EL (cell line): Measurements from ENCODE around the gene SERPINB3.
"Not testable (repeated sequence)": the region's sequence is repeated elsewhere in the genome, so short reads cannot be mapped to it uniquely, and the experiment has no call there.

ENCODE experiments used
- DNase-seq: peaks from one replicate; pipeline ENCODE4 v3.0.0-alpha.2; 2016

SERPINB3 gene

DNA sequence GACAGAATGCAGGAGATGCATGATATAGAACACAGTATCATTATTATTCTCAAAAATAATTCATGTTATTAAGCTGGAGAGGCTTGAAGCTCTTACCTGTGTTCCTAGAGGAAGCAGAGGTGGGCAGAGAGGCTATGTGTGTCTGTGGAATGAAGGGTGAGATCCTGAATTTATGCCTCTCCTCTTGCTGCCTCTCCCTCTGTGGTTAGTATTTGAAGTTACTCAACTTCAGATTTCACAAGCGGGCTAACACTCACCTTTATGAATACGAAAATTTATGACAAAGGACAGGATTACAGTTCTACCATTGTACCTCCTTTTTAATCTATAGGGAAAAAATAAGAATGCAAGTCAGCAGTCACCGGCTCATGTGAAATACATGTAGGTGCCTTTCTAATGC lies at the start of gene SERPINB3:
TSS of gene SERPINB3 (minus strand) at position 144 of the 400 bp plus-strand sequence. CDS start 677 bp downstream, outside the sequence.
- DNase-seq, result not testable (repeated sequence)

DNA sequence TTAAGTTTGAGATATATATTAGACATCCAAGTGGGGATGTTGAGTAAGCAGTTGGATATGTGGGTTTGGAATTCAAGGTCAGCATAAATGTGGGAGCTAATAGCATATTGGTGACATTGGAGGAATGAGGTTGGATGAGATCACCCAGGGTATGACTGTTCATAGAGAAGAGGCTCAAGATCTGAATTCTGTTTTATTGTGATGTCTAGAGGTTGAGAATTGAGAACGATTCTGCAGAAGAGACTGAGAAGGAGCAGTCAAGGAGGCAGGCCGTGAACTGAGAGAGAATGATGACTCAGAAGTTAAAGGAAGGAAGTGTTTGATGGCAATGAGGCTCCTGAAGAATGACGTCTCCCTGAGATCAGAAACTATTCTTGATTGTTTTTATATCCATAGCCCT lies 47.0 kb upstream of the SERPINB3 start:
- peak; percentile 97 for DNase-seq

DNA sequence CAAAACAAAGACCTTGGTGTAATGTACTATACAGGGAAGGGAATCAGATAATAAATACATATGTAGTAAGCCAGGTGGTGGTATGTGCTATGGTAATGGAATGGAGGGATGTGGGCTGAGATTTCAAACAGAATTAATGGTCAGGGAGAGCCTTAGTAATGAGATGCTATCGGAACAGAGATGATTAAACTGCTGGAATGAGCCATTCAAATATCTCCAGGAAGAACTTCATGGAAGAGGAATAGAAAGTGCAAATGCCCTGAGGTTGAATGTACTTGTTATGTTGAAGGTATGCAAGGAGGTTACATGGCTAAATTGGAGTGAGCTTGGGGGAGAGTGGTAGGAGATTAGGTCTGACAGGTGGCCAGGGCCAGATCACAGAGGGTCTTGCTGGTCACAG lies 46.1 kb upstream of the SERPINB3 start:
- peak; percentile 45 for DNase-seq

DNA sequence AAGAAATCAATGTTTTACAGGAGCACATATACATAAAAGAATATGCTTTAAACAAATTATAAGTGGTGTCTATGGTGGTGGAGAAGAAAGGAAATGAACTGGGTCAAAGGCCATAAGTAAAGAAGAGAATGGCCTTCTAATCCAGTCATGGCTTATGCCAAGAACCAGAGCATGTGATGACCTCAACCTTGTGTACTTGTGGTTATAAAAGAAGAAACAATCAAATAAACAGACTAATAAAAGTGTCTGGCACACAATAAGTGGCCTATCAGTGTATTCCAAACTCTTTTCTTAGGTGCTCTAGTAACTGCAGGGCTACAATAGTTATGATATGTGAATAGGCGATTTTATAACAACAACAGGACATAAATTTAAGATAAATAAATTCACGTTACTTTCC lies 43.7 kb upstream of the SERPINB3 start:
- DNase-seq, result no peak

DNA sequence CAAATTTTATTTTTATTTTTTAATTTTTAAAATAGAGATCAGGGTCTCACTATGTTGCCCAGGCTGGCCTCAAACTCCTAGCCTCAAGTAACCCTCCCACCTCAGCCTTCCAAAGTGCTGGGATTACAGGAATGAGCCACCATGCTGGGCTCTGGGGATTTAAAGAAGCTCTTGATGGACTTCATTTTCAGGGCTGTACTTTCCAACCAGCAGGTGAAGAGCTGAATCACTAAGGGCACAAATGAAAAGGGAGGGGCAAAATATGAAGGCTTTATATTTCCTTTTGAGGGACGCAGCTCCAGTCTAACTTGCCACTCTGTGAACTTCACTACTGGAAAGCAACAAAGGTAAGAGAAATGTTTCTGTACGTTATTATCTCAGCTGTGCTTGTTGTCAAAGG lies 41.0 kb upstream of the SERPINB3 start, which contains the start of gene SERPINB11:
TSS of gene SERPINB11 (plus strand) at position 301 of the 400 bp plus-strand sequence. CDS start 7,234 bp downstream, outside the sequence.
- no peak for DNase-seq

DNA sequence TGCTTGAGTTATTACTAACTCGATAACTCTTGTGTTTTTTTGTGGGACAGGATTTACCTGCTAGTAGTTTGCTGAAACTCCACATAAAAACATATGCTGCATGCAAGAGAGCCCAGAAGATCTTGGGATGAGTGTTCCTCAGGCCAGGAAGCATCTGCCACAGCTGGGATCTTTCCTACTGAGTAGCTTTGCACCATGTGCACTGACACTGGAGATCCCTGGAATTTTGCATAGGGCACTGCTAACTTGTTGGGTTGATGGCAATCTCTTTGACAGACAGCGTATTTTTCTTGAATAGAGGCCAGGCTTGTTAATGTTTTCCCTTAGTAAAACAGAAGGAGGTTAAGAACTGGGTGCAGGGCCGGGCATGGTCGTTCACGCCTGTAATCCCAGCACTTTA lies 40.3 kb upstream of the SERPINB3 start:
- DNase-seq, result no peak

DNA sequence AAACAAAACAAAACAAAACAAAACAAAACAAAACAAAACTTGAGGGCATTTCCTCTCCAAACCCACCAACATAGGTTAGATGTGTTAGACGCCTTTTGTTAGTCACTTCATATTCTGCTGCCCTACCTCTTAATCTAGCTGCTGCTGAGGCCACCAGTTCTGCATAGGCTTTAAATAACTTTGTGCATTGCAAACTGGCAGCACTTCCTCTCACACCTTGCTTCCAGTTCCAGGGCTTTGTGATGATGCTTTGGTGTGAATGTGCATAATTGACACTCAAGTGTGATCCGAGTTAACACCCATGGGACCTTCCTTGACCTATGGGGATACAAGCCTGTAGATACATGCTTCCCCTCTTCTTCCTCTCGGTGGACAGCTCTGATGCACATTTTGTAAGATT lies 38.8 kb upstream of the SERPINB3 start:
- DNase-seq, result no peak

DNA sequence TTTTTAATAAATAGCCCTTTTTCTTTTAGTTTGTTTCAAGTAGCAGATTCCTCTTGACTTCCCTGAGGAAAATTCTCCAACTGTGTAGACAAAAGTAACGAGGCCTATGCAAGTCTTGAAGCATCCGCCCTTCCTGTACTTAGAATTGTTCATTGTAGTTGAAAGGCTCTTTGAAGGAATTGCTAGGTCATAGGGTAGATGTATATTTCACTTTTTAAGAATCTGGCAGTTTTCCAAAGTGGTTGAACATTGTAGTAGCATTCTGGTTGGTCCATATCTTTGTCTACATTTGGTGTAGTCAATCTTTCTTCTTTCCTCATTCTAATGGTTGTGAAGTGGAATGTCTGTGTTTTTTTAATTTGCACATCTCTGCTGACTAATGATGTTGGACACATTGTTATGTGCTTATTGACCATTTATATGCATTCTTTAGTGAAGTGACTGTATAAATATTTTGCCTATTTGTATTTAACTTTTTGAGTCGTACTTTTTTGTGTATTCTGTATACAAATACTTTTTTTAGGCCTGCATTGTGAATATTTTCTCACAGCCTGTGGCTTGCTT lies 35.5 kb upstream of the SERPINB3 start:
- peak; percentile 67 for DNase-seq

DNA sequence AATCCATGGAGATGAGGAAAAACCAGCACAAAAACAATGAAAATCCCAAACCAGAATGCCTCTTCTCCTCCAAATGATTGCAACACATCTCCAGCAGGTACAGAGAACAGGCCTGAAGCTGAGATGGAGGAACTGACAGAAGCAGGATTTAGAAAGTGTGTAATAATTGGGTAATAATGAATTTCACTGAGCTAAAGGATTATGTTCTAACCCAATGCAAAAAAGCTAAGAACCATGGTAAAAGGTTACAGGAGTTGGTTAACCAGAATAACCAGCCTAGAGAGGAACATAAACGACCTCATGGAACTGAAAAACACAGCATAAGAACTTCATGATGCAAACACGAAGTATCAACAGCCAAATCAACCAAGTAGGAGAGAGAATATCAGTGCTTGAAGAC lies 27.4 kb upstream of the SERPINB3 start:
- DNase-seq, result no peak

DNA sequence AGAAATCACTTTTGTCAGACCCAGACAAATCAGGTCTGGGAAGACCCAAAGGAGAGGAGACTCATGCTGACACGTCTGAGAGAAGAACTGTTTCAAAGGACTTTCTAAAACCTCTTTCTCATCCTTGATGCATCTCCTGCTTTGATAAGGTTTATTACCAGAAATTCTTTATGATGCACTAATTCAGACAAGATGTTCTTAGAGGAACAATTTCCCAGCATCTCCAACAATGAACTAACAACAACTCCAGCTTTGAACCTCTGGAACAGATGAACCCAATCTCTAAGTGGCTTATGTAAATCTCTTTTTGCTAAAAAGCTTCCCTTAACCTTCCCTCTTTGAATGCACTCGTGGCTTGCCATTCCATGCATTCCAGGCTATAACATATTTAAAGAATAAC lies 25.2 kb upstream of the SERPINB3 start:
- no peak for DNase-seq

DNA sequence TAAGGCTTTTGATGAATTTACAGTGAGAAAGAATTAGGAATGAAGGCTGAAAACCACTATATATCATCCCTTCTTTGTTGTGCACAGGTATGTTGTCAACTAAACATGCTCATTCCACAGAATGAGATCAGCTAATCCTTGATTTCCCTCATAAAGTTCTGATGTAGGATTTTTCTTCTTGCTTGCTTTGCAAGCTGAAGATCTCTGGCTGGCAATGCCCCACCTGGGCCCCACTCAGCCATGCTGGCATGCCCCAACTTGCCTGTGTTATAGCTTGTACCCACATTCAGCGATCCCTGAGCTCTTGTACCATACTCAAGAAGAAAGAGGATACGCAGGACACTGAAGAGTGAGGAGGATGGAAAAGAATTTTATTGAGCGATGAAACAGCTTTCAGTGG lies 23.0 kb upstream of the SERPINB3 start:
- DNase-seq, result no peak

DNA sequence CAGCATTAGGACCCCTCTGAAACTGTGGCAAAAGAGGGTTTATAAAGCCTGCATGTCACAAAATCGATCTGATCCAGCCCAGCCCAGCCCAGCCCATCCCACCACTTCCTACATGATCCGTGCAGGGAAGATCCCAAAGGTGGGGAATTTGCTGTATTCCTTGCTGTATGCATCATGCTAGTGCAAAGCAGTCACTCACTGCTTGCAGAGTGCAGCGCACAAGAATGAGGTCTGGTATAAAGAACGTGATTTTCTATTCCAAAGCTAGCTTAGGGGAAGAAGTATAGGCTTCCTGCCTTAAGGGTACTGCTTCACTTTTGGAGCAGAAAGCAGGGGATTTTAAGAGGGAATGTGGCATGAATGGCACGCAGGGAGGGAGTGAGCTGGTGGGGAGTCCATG lies 22.2 kb upstream of the SERPINB3 start:
- no peak for DNase-seq

DNA sequence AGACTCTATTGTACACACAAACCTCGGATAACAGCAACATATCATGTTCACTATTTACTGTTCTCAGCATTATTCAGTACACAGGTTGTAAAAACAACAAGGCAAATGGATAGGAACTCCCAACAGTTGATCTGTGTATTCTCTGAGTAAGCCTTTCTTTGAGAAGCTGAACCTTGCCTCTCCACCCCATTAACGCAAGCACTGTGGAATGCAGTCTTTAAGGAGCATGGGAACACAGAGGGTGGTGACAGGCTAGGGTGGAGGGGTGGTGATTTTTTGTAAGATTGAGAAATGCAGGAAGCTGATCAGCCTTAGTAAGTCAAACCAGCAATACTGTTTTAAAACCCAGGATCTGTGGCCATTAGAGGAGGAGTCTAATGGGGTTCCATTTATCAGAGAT lies 21.5 kb upstream of the SERPINB3 start:
- peak; percentile 98 for DNase-seq

DNA sequence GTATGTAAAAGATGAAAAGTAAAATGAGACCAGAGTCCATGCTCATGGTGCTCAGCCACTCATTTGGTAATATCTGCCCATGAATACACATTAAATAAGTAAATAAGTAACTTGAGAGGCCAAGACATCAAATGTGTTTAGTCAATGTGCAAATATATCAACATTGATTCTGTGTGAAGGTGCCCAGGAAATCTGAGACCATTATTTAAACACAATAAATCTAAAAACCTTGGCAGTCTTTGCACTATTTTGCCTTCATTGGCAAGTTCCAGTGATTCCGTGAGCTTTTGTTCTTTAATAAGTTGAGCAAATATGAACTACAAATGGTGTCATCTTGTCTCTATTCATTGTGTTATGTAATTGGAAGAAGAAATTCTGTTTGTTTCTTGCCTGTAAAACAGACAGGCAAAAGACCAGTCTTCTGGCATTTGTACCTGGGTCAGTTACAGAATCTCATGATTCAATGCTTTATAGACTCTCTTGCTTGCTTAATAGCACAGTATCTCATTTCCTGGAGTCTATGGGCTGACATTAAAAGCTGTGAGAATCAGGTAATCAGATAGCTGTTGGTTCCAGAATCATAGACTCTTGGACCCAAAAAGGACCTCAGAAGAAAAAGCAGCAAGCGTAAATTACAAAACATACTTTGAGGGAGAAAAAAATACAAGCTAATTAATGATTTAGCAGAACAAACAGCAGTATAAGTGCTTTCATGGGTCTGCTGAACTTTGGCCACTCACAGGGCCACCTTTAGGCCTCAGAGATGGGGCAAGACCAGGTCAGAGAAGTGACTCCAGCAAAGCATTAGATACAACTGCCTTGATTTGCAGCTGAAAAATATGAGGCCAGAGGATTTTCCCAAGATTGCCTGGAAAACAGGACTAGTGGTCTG lies 20.0 kb upstream of the SERPINB3 start:
- DNase-seq, result no peak

DNA sequence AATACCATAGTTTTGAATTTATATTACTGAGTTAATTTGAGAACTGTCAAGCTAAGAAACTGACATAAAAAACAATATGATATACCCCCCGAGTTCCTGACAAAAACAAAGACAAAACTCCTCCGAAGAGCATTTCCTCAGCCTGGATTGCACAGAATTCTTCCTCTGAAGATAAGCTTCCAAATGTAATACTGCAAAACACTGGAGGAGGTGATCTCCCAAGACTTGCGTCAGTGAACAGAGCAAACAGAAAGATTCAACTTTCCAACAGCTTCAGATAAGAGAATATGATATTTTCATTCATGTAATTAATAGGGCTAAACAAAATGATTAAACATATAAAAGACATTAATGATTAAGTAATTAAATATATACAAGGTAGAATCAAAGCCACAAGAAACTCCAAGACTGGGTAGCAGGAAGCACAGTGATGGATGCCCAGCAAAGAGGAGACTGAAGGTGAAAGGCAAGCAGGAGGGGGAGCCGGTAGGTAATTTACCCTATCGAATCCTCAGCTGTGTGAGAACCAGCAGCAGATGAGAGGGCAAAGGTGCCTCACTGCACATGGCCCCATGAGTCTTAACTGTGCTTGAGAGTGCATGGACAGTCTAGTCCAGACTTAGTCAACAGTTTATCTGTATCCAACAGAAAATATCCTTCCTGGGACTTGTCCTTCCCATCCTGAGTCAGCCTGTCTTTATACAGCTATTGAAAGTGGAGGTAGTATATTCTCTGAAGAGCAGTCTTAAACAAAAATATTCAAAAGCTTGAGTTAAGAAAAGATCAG lies 18.3 kb upstream of the SERPINB3 start:
- no peak for DNase-seq

DNA sequence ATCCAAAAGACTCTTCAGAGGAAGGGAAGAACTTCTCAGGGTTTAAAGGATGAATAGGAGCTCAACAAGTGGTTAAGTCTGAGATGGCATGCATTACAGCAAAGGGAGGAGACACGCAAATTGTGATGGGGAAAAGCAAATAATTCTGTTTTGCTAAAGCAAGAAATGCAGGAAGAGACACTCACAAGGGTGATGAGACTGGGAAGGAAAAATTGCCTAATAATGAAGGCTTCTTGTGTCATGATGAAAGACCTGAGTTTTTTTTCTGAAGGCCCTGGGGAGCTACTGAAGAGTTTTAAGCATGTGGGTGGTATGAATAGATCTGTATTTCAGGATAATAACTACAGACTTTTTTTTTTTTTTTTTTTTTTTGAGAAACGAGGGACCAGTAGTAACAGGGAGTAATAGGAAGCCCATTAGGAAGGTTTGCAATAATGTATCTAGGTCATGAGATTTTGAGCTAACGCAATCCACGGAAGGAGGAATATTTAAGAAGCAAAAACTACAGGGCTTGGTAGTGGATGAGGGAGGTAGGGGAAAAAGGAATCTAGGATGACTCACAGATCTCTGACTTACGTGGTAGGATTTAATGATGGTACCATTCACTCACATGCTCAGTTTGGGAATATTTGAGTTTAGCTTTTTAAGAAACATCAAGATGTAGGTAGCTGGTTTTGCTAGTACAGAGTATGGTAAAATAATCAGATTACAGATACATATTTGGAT lies 16.0 kb upstream of the SERPINB3 start:
- peak; percentile 42 for DNase-seq

DNA sequence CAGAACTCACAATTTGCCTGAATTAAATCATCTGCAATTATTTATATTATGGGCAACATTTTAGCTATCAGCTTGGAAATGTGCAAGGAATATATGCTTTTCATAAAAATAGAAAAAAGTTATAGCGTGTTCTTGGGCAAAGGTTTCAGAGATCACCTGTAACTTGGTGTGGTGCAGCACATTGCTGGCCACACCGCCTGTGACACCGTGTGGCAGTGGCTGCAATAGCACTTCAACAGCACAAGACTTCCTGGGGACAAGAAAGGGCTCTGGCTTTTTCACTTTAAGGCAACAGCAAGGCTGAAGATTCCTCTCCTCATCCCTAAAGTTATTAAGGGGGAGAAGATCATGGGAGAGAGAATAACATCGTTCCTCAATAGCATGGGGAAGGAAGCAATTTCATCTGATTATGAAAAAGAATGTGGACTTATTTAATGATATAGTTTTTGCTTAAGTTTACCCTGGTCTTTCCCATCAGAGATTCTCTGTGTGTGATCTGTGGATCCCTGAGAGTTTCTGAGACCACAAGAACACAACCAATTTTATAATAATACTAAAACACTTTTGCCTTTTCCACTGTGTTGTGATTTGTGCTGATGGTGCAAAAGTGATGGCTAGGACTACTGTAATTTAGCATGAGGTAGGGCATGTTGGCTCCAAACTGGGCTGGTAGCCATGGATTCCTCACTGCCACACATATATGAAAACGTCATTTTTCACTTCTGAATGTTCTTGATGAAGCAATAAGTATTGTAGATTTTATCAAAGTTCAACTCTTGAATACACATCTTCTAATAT lies 15.0 kb upstream of the SERPINB3 start:
- DNase-seq, result no peak

DNA sequence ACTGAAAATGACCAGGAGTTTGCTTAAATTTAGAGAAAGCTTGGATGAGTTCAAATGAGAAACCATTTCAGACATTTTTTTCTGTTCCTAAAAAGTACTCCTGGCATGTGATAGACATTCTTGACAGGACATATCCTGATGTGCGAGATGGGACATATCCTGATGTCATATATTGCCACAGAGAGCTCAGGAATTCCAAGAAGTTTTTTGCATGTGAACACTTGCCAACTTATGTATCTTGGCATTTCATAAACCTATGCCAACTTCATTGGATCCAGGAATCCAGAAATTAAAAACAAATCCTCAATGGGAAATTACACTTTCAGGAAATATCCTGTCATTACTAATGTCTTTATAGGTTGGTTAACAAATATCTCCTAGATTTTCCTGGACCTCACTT lies 2.9 kb upstream of the SERPINB3 start:
- DNase-seq, result no peak

DNA sequence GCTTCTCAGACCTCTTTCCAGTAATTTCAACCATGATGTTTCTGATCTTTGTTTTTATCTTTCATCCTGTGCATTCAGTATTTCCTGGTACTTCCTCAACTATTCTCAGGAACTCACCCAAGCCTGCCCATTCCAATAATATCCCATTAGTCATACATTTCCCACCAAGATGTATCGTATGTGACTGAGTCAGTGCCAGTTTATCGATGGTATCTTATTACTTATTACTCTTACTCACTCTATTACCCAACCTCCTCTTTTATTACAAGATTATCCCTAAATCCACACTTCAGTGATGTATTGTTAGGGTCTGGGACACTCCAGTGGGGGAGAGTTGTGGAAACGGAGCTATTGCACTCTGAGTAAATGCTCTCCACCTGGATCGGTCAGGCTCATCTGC lies 2.8 kb downstream of the SERPINB3 start:
- DNase-seq, result peak; percentile 44

DNA sequence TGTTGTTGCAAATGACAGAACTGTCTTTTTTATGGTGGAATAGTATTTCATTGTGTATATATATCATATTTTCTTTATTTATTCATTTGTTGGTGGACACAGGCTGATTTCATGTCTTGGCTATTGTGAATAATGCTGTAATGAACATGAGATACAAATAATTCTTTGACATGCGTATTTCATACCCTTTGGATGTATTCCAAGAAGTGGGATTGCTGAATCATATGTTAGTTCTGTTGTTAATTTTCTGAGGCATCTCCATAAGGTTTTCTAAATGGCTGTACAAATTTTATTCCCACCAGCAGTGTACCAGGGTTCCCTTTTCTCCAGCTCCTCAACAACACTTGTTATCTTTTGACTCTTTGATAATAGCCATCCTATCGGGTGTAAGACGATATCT lies 11.4 kb downstream of the SERPINB3 start:
- DNase-seq, result peak; percentile 27

DNA sequence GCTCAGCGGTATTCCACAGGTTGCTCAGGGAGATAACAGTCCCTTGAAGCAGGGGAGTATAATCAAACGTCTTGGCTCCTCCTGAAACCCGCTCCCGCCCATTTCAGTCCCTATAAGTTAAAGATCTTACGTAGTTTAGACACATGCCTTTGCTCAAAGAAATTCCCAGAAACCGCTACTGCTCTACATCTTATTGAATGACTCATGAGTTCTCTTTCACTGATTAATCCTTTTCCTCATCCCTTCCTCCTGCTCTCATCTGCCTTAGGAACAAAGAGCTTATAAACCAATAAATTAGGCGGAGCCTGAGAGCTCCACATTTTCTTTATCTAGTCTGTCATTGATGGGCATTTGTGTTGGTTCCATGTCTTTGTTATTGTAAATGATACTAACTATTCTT lies 13.5 kb downstream of the SERPINB3 start:
- DNase-seq, result peak; percentile 64

DNA sequence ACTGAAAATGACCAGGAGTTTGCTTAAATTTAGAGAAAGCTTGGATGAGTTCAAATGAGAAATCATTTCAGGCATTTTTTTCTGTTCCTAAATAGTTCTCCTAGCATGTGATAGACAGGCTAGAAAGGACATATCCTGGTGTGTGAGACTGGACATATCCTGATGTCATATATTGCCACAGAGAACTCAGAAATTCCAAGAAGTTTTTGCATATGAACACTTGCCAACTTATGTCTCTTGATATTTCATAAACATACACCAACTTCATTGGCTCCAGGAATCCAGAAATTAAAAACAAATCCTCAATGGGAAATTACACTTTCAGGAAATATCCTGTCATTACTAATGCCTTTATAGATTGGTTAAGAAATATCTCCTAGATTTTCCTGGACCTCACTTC lies 14.8 kb downstream of the SERPINB3 start:
- peak; percentile 50 for DNase-seq
